GM12875 (cell line): Measurements from ENCODE around the gene ITGA1.
"Not testable (repeated sequence)": the region's sequence is repeated elsewhere in the genome, so short reads cannot be mapped to it uniquely, and the experiment has no call there.

Experiments used
- H3K4me3 ChIP-seq: one replicate; pipeline ENCODE4 v1.5.1; 2011; ENCODE audit warnings: low read depth, low read length, control low read depth
- CTCF ChIP-seq: IDR thresholded peaks from 2 replicates; pipeline ENCODE4 v1.5.1; 2011; ENCODE audit warnings: low read depth, mild to moderate bottlenecking, control low read depth, inconsistent platforms, low read length, moderate library complexity, borderline replicate concordance; ENCODE audit not compliant: insufficient read depth

The ITGA1 gene

GRCh38 chr5:52859628-52860027, 71.9 kb downstream of the ITGA1 start:
- no peak overlapping the region for H3K4me3 ChIP-seq
- no peak for TF ChIP-seq CTCF

GRCh38 chr5:52861368-52861767, 73.7 kb downstream of the ITGA1 start:
- TF ChIP-seq CTCF = no peak
- no peak overlapping the region for H3K4me3 ChIP-seq

GRCh38 chr5:52863715-52864290, 76.1 kb downstream of the ITGA1 start:
- H3K4me3 ChIP-seq = no peak overlapping the region
- TF ChIP-seq CTCF = no peak

GRCh38 chr5:52864371-52864770, 76.7 kb downstream of the ITGA1 start:
- TF ChIP-seq CTCF = no peak
- H3K4me3 ChIP-seq = no peak overlapping the region

GRCh38 chr5:52864884-52865283, 77.2 kb downstream of the ITGA1 start:
- no peak for TF ChIP-seq CTCF
- no peak overlapping the region for H3K4me3 ChIP-seq

GRCh38 chr5:52865991-52866390, 78.3 kb downstream of the ITGA1 start:
- H3K4me3 ChIP-seq = not testable (repeated sequence)

- no peak for TF ChIP-seq CTCF
- H3K4me3 ChIP-seq = no peak overlapping the region
Observed at GRCh38 chr5:52867809-52868208, 80.1 kb downstream of the ITGA1 start.

- TF ChIP-seq CTCF = no peak
- no peak overlapping the region for H3K4me3 ChIP-seq
Observed at GRCh38 chr5:52868417-52868816, 80.7 kb downstream of the ITGA1 start.
